Superior temporal gyrus (tissue), 1 donor: Measurements from ENCODE around the gene WNT8B.

Experiments used
- DNase-seq: peaks from one replicate; pipeline ENCODE4 v3.0.0-alpha.2; 2016; ENCODE audit errors: extremely low spot score

The WNT8B gene

GRCh38 chr10:100462709-100463108, at the start of gene WNT8B:
WNT8B (plus strand) TSS chr10:100463009; CDS start chr10:100463169, 160 bp downstream.
- no peak for DNase-seq

GRCh38 chr10:100413173-100413572, 49.6 kb upstream of the WNT8B start:
- no peak for DNase-seq

DNA sequence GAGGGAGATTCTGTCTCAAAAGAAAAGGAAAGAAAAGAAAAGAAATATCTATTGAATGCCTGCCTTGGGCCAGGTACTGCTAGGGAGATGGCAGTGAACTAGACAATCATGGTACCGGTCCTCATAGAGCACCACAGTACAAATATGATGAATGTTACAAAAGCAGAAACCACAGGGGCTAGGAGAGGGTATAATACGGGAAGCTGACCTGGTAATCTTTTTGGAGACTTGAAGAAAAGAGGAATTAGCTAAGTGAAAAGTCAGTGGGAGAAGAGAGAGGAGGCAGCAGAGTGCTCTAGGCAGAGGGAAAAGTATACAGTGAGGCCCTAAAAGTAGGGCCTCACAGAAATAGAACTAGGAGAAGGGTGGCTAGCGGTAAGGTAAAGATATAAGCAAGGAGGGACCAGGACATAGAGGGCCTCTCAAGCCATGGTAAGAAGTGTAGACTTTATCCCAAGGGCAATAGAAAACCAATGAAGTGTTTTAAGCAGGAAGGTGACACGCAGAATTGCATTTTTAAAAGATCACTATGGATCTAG, 42.8 kb upstream of the WNT8B start:
- no peak for DNase-seq

- DNase-seq: no peak
Measured at GRCh38 chr10:100427374-100427773, 35.4 kb upstream of the WNT8B start.

DNA sequence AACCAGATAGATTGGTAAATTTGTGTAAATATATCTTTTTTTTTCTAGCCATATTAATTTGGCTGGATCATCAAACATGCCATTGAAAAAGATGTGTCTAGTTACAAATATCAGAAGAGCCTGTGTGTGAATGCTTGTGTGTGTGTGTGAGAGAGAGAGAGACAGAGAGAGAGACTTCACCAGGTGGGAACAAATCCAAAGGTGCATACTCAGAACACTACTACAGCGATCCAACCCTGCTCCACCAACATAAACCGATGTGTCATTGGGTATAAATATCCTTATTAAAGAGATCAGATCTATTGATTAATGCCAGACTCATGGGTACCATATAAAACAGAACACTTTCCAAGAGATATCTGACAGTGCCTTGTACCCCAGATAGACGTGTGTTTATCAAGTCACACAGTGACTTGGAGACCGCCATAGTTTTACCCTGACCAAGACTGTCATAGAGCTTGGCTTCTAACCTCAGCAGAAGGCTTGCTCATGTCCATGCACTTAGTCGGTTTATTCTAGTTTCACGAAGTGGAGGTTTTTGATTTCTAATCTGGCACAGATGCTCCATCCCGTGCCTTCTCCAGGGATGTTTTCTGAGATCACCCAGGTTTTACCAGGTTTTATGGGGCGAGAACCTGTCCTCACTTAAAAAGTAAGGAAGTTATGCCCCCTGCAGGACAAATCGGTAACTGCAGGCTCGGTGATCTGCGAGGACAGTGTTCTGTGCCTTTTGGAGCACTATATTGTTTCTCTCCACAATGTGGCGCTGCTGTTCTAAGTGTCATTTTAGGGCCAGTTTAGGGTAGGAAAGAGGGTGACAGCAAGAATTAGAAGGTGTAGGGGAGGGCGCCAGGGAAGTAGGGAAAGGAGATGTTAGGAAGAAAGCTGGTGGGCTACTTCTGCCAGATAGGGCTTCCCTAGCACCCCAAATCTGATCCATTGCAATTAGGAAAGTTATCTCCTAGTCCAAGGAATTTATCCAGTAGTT, 29.3 kb upstream of the WNT8B start:
- DNase-seq: peak; percentile 100

DNA sequence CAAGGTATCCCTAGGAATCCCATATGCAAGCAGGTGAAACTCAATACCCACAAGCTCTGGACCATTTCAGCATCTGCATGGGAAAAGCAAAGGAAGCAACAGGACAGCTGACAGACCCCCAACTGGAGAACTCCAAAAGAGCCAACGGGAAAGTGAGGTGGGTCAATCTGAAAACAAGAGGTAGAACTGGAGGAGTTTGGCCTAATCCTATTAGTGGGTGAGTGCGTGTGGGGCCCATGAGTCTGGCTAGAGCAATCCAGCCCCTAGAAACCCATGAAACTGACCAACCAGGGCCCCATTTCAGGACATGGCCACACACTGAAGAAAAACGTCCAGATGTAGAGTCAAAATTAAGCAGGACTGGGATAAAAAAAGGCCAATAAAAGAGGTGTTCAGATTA, 26.6 kb upstream of the WNT8B start:
- DNase-seq: no peak

DNA sequence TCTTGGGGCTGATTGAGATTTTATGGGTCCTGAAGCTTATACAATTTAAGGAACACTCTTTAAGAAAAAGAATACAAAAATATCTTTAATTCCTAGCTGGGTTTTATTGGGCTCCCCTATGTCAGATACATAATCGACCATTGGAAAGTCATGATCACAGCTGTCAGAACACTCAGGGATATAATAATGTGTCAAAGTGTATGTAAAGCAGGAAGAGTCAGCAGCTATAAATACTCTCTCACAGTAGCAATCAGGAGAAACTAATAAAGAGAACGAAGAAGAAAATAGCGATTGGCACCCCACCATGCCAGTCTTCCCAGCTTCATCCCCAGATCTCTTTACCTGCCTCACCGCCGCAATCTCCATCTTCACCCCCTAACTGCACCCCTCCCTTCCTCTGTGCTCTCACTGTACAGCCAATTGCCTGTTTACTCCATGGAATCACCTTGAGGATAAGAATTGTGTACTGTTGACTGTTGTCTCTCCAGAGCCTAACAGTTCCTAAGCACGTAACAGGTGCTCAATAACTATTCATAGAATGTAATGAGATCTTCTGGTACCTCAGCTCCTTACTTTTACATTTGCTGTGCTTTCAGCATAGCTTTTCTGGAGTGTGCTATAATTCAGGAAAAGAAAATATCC, 24.0 kb upstream of the WNT8B start:
- DNase-seq: no peak

GRCh38 chr10:100442548-100442947, 20.3 kb upstream of the WNT8B start:
- no peak for DNase-seq

DNA sequence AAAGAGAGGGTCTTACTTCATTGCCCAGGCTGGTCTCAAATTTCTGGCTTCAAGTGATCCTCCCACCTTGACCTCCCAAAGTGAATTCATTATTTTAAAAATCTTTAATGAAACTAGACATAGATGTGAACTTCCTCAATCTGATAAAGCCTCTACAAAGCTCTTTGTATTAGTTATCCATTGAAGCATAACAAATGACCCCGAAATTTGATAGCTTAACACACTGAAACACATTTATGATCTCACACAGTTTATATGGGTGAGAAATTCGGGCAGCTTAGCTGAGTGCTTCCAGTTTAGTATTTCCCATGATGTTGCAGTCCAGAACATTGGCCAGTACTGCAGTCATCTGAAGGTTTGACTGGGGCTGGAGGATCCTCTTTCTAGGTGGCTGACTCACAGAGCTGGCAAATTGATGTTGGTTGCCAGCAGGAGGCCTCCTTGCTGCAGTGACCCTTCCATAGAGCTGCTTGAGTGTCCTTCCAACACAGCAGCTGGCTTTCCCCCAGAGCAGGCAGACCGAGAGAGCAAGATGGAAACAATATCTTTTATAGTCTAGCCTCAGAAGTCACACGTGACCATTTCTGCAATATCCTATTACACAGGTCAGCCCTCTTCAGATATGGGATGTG, 16.6 kb upstream of the WNT8B start:
- no peak for DNase-seq

- DNase-seq: no peak
Measured at GRCh38 chr10:100447663-100448062, 15.1 kb upstream of the WNT8B start.

DNA sequence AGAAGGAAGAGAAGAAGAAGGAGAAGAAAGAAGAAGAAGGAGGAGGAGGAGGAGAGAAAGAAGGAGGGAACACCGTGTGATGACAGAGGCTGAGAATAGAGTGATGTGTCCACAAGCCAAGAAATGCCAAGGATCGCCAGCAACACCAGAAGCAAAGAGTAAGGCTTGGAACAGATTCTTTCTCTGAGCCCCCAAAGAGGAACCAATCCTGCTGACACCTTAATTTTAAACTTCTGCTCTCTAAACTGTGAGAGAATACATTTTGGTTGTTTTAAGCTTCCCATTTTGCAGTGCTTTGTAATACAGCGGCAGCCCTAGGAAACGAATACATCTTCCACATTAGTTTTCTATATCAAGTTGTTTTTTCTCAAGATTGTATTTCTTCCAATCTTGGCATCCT, 13.9 kb upstream of the WNT8B start:
- DNase-seq: no peak

GRCh38 chr10:100468322-100468721, 5.5 kb downstream of the WNT8B start:
- no peak for DNase-seq

DNA sequence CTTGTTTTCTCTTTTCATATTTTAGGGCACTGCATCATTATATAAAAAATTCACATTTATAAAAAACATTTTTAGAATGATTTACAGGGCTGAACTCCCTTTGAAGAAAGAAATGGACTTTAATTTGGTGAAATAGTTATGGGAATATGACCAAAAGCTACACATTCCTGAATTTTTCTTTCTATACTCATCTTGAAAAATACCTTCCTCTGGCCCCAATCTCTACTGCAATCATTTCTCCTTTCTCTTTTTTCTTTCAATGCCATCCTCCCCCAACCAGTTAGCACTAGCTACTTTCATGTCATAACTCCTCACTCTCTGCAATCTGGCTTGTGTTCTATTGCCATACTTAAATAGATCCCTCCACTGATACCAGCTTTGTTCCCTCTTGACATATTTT, 6.2 kb downstream of the WNT8B start:
- DNase-seq: no peak

- no peak for DNase-seq
Measured at GRCh38 chr10:100469756-100470155, 6.9 kb downstream of the WNT8B start.

DNA sequence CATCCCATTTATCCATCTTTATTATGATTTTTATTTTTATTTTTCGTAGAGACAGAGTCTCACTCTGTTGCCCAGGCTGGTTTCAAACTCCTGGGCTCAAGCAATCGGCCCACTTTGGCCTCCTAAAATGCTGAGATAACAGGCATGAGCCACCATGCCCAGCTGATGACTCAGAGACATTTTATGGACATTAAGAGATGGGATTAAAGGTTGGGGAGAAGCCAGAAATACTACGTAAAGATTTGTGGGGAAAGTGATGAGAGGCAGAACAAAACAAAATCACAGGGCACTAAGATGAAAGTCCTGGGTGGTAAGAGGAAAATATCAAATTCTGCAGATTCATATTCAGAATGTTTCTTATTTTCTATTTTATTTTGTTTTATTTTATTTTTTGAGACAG, 7.6 kb downstream of the WNT8B start:
- no peak for DNase-seq

DNA sequence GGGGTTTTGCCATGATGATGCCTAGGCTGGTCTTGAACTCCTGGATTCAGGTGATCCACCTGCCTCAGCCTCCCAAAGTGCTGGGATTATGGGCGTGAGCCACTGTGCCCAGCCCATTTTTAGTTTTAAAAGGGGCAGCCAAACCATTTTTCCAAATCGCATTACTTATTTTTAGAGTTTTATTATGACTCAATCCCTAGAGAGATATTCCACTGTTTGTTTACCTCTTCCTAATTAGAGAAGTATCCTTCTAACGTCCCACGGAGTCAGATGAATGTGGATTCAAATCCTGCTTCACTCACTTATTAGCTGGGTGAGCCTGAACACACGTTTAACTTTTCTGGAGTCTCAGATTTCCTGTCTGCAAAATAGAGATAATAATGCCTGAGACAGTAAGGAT, 15.2 kb downstream of the WNT8B start:
- no peak for DNase-seq

GRCh38 chr10:100479037-100479436, 16.2 kb downstream of the WNT8B start:
- DNase-seq: no peak

DNA sequence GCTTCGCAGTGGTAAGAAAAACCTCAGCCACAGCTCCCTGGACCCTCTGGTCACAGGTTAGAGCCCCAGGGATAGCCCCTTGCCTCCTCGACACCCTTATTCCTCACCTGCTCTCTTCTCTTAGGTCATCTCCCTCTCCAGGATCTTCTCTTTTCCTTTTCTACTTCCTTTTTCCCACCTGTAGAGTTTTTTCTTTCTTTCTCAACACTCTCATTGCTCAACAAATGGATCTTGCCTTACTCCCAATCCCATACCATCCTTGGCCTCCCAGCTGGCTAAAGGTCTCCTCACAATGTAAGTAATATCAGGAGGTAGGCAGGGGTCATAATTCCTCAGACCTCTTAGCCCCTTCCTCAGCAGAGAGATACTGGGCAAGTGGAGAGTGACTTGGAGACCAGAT, 17.2 kb downstream of the WNT8B start:
- DNase-seq: no peak

DNA sequence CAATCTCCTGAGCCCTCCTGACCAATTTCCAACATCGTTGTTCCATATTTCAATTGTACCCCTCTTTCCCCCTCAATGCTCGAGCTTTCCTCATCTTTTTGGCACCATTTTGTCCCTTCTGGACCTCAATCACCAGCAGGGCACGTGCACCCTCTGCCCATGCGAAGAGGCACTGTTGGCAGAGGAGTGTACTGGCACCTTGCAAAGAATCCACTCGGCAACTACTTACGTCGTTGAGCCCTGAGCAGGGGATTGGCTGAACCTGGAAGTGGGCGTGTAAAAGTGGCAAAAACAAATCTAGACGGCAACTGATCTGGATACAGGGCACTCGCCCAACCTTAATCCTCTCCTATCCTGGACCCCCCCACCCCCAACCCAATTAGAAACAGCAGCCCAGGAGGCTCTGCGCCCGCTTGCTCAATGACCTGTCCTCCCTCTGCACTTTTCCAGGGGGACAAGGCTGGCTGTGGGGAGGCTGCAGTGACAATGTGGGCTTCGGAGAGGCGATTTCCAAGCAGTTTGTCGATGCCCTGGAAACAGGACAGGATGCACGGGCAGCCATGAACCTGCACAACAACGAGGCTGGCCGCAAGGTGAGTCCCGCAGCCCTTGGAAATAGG, 18.8 kb downstream of the WNT8B start:
- peak; percentile 94 for DNase-seq

- DNase-seq: peak; percentile 72
Measured at GRCh38 chr10:100482181-100482833, 19.5 kb downstream of the WNT8B start.

DNA sequence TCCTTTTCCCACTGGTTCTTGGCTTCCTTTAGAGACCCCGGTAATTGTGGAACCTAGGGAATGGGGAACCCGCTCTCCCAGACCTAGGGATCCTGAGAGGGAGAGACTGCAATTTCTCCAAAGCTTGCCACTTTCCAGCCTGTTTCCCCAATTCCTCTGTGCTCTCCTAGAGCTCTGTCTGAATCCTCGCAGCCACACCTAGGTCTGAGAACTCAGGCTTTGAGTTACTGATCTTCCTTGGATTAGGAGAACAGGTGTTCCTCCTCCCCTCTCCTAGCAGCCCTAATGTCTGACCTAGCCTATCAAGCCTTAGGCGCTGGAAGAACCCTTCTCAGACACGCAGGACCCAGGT, 20.0 kb downstream of the WNT8B start:
- no peak for DNase-seq
